Mesenchymal stem cell (in vitro differentiated cells and primary cell): ENCODE measurements around the gene MEGF9.

Source experiments
- DNase-seq: peaks from one replicate; pipeline ENCODE4 v3.0.0-alpha.2; 2013
- H2AFZ ChIP-seq: one replicate; pipeline ENCODE4 v1.6.1; 2013; ENCODE audit warnings: low read depth, mild to moderate bottlenecking, control low read depth, inconsistent platforms, low read length, moderate library complexity
- H2AK5ac ChIP-seq: 2 replicates; pipeline ENCODE4 v1.6.1; 2013; ENCODE audit warnings: low read length, moderate library complexity, mild to moderate bottlenecking, inconsistent platforms; ENCODE audit not compliant: severe bottlenecking
- H2BK120ac ChIP-seq: one replicate; pipeline ENCODE4 v1.6.1; 2013; ENCODE audit warnings: low read depth, mild to moderate bottlenecking, inconsistent platforms, low read length, moderate library complexity
- H2BK12ac ChIP-seq, 2 experiments: one replicate each; pipeline ENCODE4 v1.6.1; 2013; ENCODE audit warnings: inconsistent platforms in 2 of 2, low read length in 2 of 2, mild to moderate bottlenecking in 2 of 2, moderate library complexity in 2 of 2, control low read depth in 1 of 2
- H2BK15ac ChIP-seq: one replicate; pipeline ENCODE4 v1.6.1; 2013; ENCODE audit warnings: mild to moderate bottlenecking, low read depth, inconsistent platforms; ENCODE audit not compliant: poor library complexity, severe bottlenecking
- H2BK5ac ChIP-seq: 2 replicates; pipeline ENCODE4 v1.6.1; 2013; ENCODE audit warnings: low read depth, mild to moderate bottlenecking, low read length, control low read depth, inconsistent platforms; ENCODE audit not compliant: poor library complexity, severe bottlenecking
- H3K14ac ChIP-seq, 2 experiments: one replicate each; pipeline ENCODE4 v1.6.1; 2013; ENCODE audit warnings: inconsistent platforms in 2 of 2, low read length in 2 of 2, control low read depth in 1 of 2, mild to moderate bottlenecking in 1 of 2, moderate library complexity in 1 of 2
- H3K18ac ChIP-seq, 2 experiments: one replicate each; pipeline ENCODE4 v1.6.1; 2013; ENCODE audit warnings: inconsistent platforms in 2 of 2, low read length in 2 of 2, control low read depth in 1 of 2, low read depth in 1 of 2, mild to moderate bottlenecking in 1 of 2
- H3K23ac ChIP-seq, 2 experiments: one replicate each; pipeline ENCODE4 v1.6.1; 2013; ENCODE audit warnings: inconsistent platforms in 2 of 2, low read length in 2 of 2, mild to moderate bottlenecking in 2 of 2, moderate library complexity in 2 of 2, control low read depth in 1 of 2
- H3K27ac ChIP-seq: 2 replicates; pipeline ENCODE4 v1.5.1; 2013; ENCODE audit warnings: mild to moderate bottlenecking, moderate library complexity, low read length, control low read depth, inconsistent platforms; ENCODE audit not compliant: poor library complexity, severe bottlenecking
- H3K27me3 ChIP-seq, 2 experiments: 2 replicates each; pipeline versions ENCODE4 v1.6.1 to v1.7.0; 2013; ENCODE audit warnings: low read length in 2 of 2, mild to moderate bottlenecking in 2 of 2, moderate library complexity in 2 of 2, control low read depth in 1 of 2, inconsistent platforms in 1 of 2; ENCODE audit not compliant: control insufficient read depth in 1 of 2, insufficient read depth in 1 of 2
- H3K36me3 ChIP-seq, 2 experiments: 2 replicates each; pipeline versions ENCODE4 v1.6.1 to v1.7.0; 2013; ENCODE audit warnings: low read length in 2 of 2, control low read depth in 1 of 2, inconsistent platforms in 1 of 2, low read depth in 1 of 2, mild to moderate bottlenecking in 1 of 2; ENCODE audit not compliant: insufficient read depth in 2 of 2, control insufficient read depth in 1 of 2
- H3K4ac ChIP-seq, 2 experiments: one replicate each; pipeline ENCODE4 v1.6.1; 2013; ENCODE audit warnings: inconsistent platforms in 2 of 2, low read length in 2 of 2, mild to moderate bottlenecking in 2 of 2, moderate library complexity in 2 of 2, control low read depth in 1 of 2, low read depth in 1 of 2
- H3K4me1 ChIP-seq: 2 replicates; pipeline ENCODE4 v1.6.1; 2013; ENCODE audit warnings: low read depth, low read length, control low read depth; ENCODE audit not compliant: control insufficient read depth, insufficient read depth
- H3K4me2 ChIP-seq: 2 replicates; pipeline ENCODE4 v1.6.1; 2013; ENCODE audit warnings: low read length, mild to moderate bottlenecking, inconsistent platforms; ENCODE audit not compliant: poor library complexity, severe bottlenecking
- H3K4me3 ChIP-seq, 2 experiments: 2 replicates each; pipeline versions ENCODE4 v1.5.1 to v1.7.0; 2013; ENCODE audit warnings: low read length in 2 of 2, mild to moderate bottlenecking in 2 of 2, control low read depth in 1 of 2, low read depth in 1 of 2; ENCODE audit not compliant: insufficient read depth in 1 of 2
- H3K79me1 ChIP-seq: replicated peaks from 2 replicates; pipeline ENCODE4 v1.6.1; 2013; ENCODE audit warnings: mild to moderate bottlenecking, control low read depth, low read length, inconsistent platforms; ENCODE audit not compliant: poor library complexity, severe bottlenecking
- H3K9ac ChIP-seq: 2 replicates; pipeline ENCODE4 v1.7.0; 2013; ENCODE audit warnings: mild to moderate bottlenecking, low read length, moderate library complexity
- H3K9me3 ChIP-seq: 2 replicates; pipeline ENCODE4 v1.7.0; 2013; ENCODE audit warnings: mild to moderate bottlenecking, low read length; ENCODE audit not compliant: control insufficient read depth
- H4K8ac ChIP-seq: one replicate; pipeline ENCODE4 v1.6.1; 2013; ENCODE audit warnings: inconsistent platforms, mild to moderate bottlenecking, low read length, moderate library complexity
- H4K91ac ChIP-seq: one replicate; pipeline ENCODE4 v1.6.1; 2013; ENCODE audit warnings: mild to moderate bottlenecking, low read length, inconsistent platforms
- WGBS: methylation state at CpG from one replicate; pipeline ENCODE4 v1.1.7; 2013; ENCODE audit warnings: mixed read lengths; 5-methylcytosine and 5-hydroxymethylcytosine counted together

The MEGF9 gene

GRCh38 chr9:120696551-120697230, 17.6 kb downstream of the MEGF9 start:
- Histone ChIP-seq H4K8ac (no peak overlapping the region), H2AK5ac (no peak overlapping the region), H3K4me3 (no peak overlapping the region), H3K36me3 (no peaks in the 10 kb centered on the region), H3K9me3 (no peaks in the 10 kb centered on the region), H3K27me3 (no peaks in the 10 kb centered on the region), H2BK5ac (no peak overlapping the region), H2BK12ac (no peak overlapping the region), H3K18ac (no peak overlapping the region), H2BK120ac (no peak overlapping the region), H3K79me1 (no peaks in the 10 kb centered on the region), H3K4me1 (peaks cover 9% of the 10 kb centered on the region), H2BK15ac (no peak overlapping the region), H3K27ac (peak overlapping the region; percentile 89), H3K4me2 (no peak overlapping the region), H4K91ac (no peak overlapping the region), H3K23ac (no peak overlapping the region), H3K14ac (no peak overlapping the region), H3K4ac (no peak overlapping the region), H3K9ac (no peak overlapping the region), H2AFZ (no peak overlapping the region)
- 62% methylated on average over 3 of the region's 3 CpGs for WGBS
- DNase-seq: peak; percentile 6

GRCh38 chr9:120694559-120694958, 19.7 kb downstream of the MEGF9 start:
- Histone ChIP-seq H3K79me1 (no peaks in the 10 kb centered on the region), H2AFZ (no peak overlapping the region), H3K4me2 (no peak overlapping the region), H3K4me3 (no peak overlapping the region), H4K8ac (no peak overlapping the region), H3K23ac (no peak overlapping the region), H3K27ac (peak overlapping the region; percentile 86), H2BK15ac (no peak overlapping the region), H3K36me3 (no peaks in the 10 kb centered on the region), H3K9me3 (no peaks in the 10 kb centered on the region), H2BK120ac (no peak overlapping the region), H2AK5ac (no peak overlapping the region), H4K91ac (no peak overlapping the region), H3K18ac (no peak overlapping the region), H3K4me1 (peaks cover 8% of the 10 kb centered on the region), H2BK5ac (no peak overlapping the region), H3K4ac (no peak overlapping the region), H3K9ac (no peak overlapping the region), H3K27me3 (no peaks in the 10 kb centered on the region), H2BK12ac (no peak overlapping the region), H3K14ac (no peak overlapping the region)
- DNase-seq: no peak

GRCh38 chr9:120693700-120694008, 20.6 kb downstream of the MEGF9 start:
- no peak overlapping the region for H2BK12ac ChIP-seq
- no peak overlapping the region for H2AK5ac ChIP-seq
- DNase-seq: peak; percentile 28
- no peak overlapping the region for H3K4me3 ChIP-seq
- peak overlapping the region; percentile 86 for H3K27ac ChIP-seq
- H3K36me3 ChIP-seq: no peaks in the 10 kb centered on the region
- no peak overlapping the region for H4K91ac ChIP-seq
- no peak overlapping the region for H2BK15ac ChIP-seq
- H3K4me1 ChIP-seq: peaks cover 3% of the 10 kb centered on the region
- no peaks in the 10 kb centered on the region for H3K27me3 ChIP-seq
- no peak overlapping the region for H3K14ac ChIP-seq
- no peak overlapping the region for H2BK5ac ChIP-seq
- H4K8ac ChIP-seq: no peak overlapping the region
- no peak overlapping the region for H2BK120ac ChIP-seq
- no peak overlapping the region for H3K18ac ChIP-seq
- H3K4ac ChIP-seq: no peak overlapping the region
- no peak overlapping the region for H3K4me2 ChIP-seq
- H3K9me3 ChIP-seq: no peaks in the 10 kb centered on the region
- H3K79me1 ChIP-seq: no peaks in the 10 kb centered on the region
- H3K23ac ChIP-seq: no peak overlapping the region
- H2AFZ ChIP-seq: no peak overlapping the region
- H3K9ac ChIP-seq: peak overlapping the region; percentile 41

- Histone ChIP-seq H3K27me3 (no peaks in the 10 kb centered on the region), H3K23ac (no peak overlapping the region), H3K4me1 (peaks cover 3% of the 10 kb centered on the region), H2BK12ac (no peak overlapping the region), H3K18ac (no peak overlapping the region), H3K4ac (no peak overlapping the region), H2AK5ac (peak overlapping the region; percentile 50), H3K9ac (peak overlapping the region; percentile 41), H2AFZ (no peak overlapping the region), H3K79me1 (no peaks in the 10 kb centered on the region), H2BK5ac (no peak overlapping the region), H4K8ac (no peak overlapping the region), H2BK120ac (no peak overlapping the region), H2BK15ac (no peak overlapping the region), H3K4me2 (no peak overlapping the region), H3K14ac (no peak overlapping the region), H3K36me3 (no peaks in the 10 kb centered on the region), H3K4me3 (no peak overlapping the region), H3K27ac (peak overlapping the region; percentile 77), H3K9me3 (no peaks in the 10 kb centered on the region), H4K91ac (no peak overlapping the region)
- WGBS: 100% methylated on average over 1 of the region's 1 CpG
- peak; percentile 72 for DNase-seq
Observed at GRCh38 chr9:120692901-120693699, 21.2 kb downstream of the MEGF9 start.
